Measurements from ENCODE around the gene C10orf53. TPM values are rescaled to one million over a fixed set of nuclear protein-coding genes. Genes with fewer than 3 reads are reported as not detected.
"Not testable (repeated sequence)": the region's sequence is repeated elsewhere in the genome, so short reads cannot be mapped to it uniquely, and the experiment has no call there.

Gene C10orf53
- total RNA-seq, 3 donors from 2014 or later: not detected

- intact Hi-C loops (cut with DNase I; ENCODE audit: low total_unique reads): no loop called here
- no peaks in the 10 kb centered on the region for H3K4me1 ChIP-seq
- no peak for TF ChIP-seq POLR2AphosphoS5 (IDR thresholded peaks at IDR 0.05)
- no peak for TF ChIP-seq CTCF (IDR thresholded peaks at IDR 0.05)
- TF ChIP-seq POLR2A (IDR thresholded peaks at IDR 0.05): no peak
- H3K9me3 ChIP-seq: peaks cover 0 to 14% of the 10 kb centered on the region in 2 donors
- H3K4me3 ChIP-seq: no peak overlapping the region
- DNase-seq (ENCODE audit: low spot score in 2 of 2): no peak
- peaks cover 0 to 4% of the 10 kb centered on the region in 2 donors for H3K27me3 ChIP-seq
- no peaks in the 10 kb centered on the region for H3K36me3 ChIP-seq
- H3K27ac ChIP-seq: no peak overlapping the region
Observed at GRCh38 chr10:49668684-49669083, 10.8 kb upstream of the C10orf53 start.

DNA sequence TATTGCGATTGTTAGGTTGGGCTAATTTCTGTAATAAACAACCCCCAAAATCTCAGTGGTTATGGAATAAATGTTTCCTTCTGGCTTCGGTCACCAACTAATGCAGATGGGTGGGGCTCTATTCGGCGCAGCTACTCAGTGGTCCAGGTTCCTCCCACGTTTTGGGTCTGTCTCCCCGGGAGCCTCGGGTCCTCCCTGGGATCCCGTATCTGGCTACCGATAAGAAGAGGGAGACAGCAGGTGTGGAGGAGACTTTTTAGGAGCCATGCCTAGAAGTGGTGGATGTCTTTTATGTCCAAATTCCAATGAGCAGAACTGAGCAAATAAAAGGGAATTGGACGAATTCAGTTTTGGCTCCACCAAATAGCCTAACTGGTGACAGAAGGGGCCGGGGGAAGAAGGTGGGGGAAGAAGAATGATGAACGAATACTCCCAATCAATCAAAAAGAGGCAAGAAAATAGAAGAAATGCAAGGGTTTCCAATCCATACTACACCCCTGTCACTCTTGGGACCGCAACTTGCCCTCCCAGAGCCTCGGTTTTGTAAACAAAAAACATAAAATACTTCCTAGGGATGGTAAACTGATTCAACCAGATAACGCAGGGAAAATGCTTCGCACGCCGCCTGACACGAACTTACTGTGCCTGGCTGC is 498 bp upstream of the C10orf53 start:
- Histone ChIP-seq H3K27ac (no peak overlapping the region), H3K36me3 (no peaks in the 10 kb centered on the region), H3K27me3 (peaks cover 0 to 21% of the 10 kb centered on the region in 2 donors), H3K4me3 (no peak overlapping the region), H3K4me1 (no peaks in the 10 kb centered on the region), H3K9me3 (peaks cover 4 to 32% of the 10 kb centered on the region in 2 donors)
- DNase-seq (ENCODE audit: low spot score in 2 of 2): no peak
- intact Hi-C loops (cut with DNase I; ENCODE audit: low total_unique reads): no loop called here
- TF ChIP-seq POLR2A (IDR thresholded peaks at IDR 0.05) (no peak), CTCF (IDR thresholded peaks at IDR 0.05) (no peak), POLR2AphosphoS5 (IDR thresholded peaks at IDR 0.05) (no peak)

DNA sequence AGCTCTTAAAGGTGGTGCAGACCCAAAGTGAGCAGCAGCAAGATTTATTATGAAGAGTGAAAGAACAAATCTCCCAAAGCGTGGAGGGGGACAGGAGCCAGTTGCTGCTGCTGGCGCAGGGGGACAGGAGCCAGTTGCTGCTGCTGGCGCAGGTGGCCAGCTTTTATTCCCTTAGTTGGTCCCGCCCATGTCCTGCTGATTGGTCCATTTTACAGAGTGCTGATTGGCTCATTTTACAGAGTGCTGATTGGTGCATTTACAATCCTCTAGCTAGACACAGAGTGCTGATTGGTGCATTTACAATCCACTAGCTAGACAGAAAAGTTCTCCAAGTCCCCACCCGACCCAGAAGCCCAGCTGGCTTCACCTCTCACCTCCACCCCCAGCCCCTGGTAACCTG is 3.0 kb downstream of the C10orf53 start:
- H3K4me3 ChIP-seq; H3K4me1 ChIP-seq; DNase-seq (ENCODE audit: low spot score in 2 of 2); intact Hi-C loops (cut with DNase I; ENCODE audit: low total_unique reads); H3K27ac ChIP-seq; H3K36me3 ChIP-seq: not testable (repeated sequence)
- peaks cover 0 to 22% of the 10 kb centered on the region in 2 donors for H3K27me3 ChIP-seq
- H3K9me3 ChIP-seq: peaks cover 4 to 42% of the 10 kb centered on the region in 2 donors

DNA sequence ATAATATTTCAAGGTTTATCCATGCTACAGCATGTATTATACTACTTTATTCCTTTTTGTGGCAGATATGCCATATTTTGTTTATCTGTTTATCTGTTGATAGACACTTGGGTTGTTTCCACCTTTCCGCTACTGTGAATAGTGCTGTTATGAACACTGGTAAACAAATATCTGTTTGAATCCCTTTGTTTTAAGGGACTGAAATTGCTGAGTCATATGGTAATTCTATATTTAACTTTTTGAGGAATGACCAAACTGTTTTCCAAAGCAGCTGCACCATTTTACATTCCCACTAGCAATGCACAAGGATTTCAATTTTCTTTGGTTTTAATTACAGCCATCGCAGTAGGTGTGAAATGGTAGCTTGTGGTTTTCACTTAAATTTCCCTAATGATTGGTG is 3.4 kb downstream of the C10orf53 start:
- TF ChIP-seq CTCF (IDR thresholded peaks at IDR 0.05): no peak
- no peak for TF ChIP-seq POLR2A (IDR thresholded peaks at IDR 0.05)
- no peak for TF ChIP-seq POLR2AphosphoS5 (IDR thresholded peaks at IDR 0.05)
- Histone ChIP-seq H3K27me3 (peaks cover 0 to 26% of the 10 kb centered on the region in 2 donors), H3K4me1 (no peaks in the 10 kb centered on the region), H3K27ac (no peak overlapping the region), H3K4me3 (no peak overlapping the region), H3K9me3 (peaks cover 4 to 42% of the 10 kb centered on the region in 2 donors), H3K36me3 (no peaks in the 10 kb centered on the region)
- intact Hi-C loops (cut with DNase I; ENCODE audit: low total_unique reads): no loop called here
- no peak for DNase-seq (ENCODE audit: low spot score in 2 of 2)

- no peak overlapping the region for H3K4me3 ChIP-seq
- H3K36me3 ChIP-seq: no peaks in the 10 kb centered on the region
- TF ChIP-seq POLR2AphosphoS5 (IDR thresholded peaks at IDR 0.05) (no peak), CTCF (IDR thresholded peaks at IDR 0.05) (no peak), POLR2A (IDR thresholded peaks at IDR 0.05) (no peak)
- no peak overlapping the region for H3K27ac ChIP-seq
- no peak for DNase-seq (ENCODE audit: low spot score in 2 of 2)
- intact Hi-C loops (cut with DNase I; ENCODE audit: low total_unique reads): no loop called here
- H3K27me3 ChIP-seq: peaks cover 0 to 28% of the 10 kb centered on the region in 2 donors
- H3K4me1 ChIP-seq: no peaks in the 10 kb centered on the region
- H3K9me3 ChIP-seq: peaks cover 0 to 25% of the 10 kb centered on the region in 2 donors
Observed at GRCh38 chr10:49686651-49687050, 7.2 kb downstream of the C10orf53 start.
